OCI-M2 (cell line): ENCODE results near the gene KRT76.
"Not testable (repeated sequence)": the region's sequence is repeated elsewhere in the genome, so short reads cannot be mapped to it uniquely, and the experiment has no call there.

Experiments
- DNase-seq: peaks from one replicate; lab custom pipeline; 2025; ENCODE audit not compliant: unreplicated experiment; lab: John Stamatoyannopoulos, UW

Gene KRT76

GRCh38 chr12:52765702-52766101, 11.4 kb downstream of the KRT76 start:
- DNase-seq, result no peak

- no peak for DNase-seq
Measured at GRCh38 chr12:52763991-52764390, 13.2 kb downstream of the KRT76 start.

DNA sequence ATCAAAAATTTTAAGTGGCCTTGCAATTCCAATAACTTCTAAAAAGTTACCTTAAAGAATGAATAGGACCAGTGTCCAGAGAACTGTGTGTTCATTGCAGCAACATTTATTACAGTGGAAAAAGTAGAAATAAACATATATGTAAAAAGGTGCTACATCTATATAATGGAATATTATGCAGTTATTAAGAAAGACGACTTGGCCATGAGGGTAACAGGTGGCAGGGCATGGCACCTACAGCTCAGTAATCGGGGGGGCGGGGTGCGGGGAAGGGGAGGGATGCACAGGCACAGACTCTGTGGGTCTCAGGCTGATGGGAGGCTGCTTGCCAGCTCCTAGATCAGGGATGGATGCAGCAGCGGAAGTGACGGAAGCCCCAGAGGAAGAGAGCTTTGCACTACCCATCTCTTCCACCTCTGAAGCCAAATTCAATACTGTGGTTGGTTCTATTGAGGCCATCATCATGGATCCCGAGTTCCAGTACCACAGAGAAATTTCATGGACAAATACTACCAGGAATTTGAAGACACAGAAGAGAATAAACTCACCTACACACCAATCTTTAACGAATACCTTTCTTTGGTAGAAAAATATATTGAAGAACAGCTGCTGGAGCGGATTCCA, 14.0 kb downstream of the KRT76 start:
- DNase-seq, result no peak

- DNase-seq, result no peak
Measured at GRCh38 chr12:52761802-52762201, 15.3 kb downstream of the KRT76 start.

GRCh38 chr12:52761218-52761617, 15.9 kb downstream of the KRT76 start:
- DNase-seq, result not testable (repeated sequence)

- DNase-seq, result no peak
Measured at GRCh38 chr12:52760623-52761022, 16.5 kb downstream of the KRT76 start.

- no peak for DNase-seq
Measured at GRCh38 chr12:52759695-52760094, 17.4 kb downstream of the KRT76 start.

DNA sequence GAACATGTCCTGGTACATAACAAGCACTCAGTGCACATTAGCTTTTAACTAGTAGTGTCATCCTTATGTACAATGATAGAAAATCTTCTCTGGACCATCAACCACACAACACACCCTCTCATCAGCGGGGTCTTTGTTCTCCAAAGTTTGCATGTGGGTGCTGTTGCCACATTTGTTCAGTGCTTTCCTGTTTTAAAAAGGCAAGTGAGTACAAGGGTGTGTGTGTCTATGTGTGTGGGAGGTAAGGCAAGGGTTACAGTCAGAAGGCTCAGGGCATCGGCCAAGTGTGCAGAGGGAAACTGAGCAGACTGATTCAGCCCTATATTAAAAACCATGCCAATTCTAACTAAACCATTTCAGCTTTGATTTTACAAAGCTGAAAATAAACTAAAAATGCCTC, 17.9 kb downstream of the KRT76 start:
- DNase-seq, result no peak

- DNase-seq, result no peak
Measured at GRCh38 chr12:52757449-52758176, 19.5 kb downstream of the KRT76 start.

- DNase-seq, result no peak
Measured at GRCh38 chr12:52756281-52756960, 20.7 kb downstream of the KRT76 start.

- DNase-seq, result no peak
Measured at GRCh38 chr12:52755533-52755932, 21.6 kb downstream of the KRT76 start.

- DNase-seq, result no peak
Measured at GRCh38 chr12:52754135-52754534, 23.0 kb downstream of the KRT76 start.

GRCh38 chr12:52753283-52753682, 23.9 kb downstream of the KRT76 start:
- DNase-seq, result no peak

DNA sequence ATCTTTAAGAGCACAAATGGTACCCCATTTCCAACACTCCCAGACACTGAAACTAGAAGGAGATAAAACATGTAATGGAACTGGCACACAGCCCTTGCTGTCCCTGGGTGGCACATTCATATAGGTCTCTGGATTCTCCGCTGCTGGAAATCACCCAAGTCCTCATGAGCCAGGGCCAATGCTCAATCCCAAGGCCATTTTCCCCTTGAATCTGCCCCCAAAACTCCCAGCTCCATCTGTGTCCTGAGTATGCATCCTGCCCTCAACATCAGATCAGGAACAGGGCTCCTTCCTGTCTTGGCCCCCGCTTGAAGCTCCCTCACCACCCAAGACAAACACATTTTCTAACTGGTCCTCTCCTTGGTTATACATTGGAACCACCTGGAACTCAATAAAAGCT, 24.6 kb downstream of the KRT76 start:
- no peak for DNase-seq

DNA sequence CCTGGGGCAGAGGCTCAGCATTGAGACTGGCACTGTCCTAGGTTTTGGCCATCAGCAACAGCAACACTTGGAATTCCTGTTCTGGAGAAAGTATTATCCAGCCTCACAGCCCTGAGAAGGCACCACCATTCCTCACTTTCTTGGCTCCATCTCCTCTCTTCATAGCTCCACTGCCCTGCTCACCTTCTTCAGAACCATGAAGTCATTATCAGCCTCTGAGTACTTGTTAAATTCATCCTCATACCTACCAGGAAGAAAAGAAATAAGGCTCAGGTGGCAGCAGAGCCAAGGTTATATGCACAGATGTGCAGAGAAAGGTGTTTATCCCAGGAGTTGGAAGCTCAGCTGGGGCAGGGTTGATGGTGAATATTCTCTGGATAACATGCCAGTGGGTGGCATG, 25.4 kb downstream of the KRT76 start:
- DNase-seq, result no peak

- not testable (repeated sequence) for DNase-seq
Measured at GRCh38 chr12:52750532-52750931, 26.6 kb downstream of the KRT76 start.

DNA sequence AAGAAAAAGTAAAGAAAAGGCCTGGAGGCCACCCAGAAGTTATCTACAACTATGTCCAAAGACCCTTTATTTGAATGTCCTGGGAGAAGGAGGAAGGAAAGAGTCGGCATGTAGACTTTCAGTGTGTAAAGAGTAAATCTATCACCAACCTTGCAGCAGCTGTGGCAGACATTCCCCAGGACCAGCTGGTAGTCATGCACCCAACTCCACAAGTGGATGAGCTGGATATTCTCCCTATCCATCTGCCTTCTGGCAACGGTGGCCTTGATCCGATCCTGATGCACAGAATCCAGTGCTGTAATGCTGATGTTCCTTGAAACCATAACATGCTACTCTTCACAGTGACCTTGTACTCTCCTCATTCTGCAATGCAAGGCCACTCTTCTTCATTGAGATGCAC, 27.3 kb downstream of the KRT76 start:
- DNase-seq, result no peak

GRCh38 chr12:52748578-52748977, 28.6 kb downstream of the KRT76 start:
- no peak for DNase-seq

- DNase-seq, result no peak
Measured at GRCh38 chr12:52745554-52745953, 31.6 kb downstream of the KRT76 start.

DNA sequence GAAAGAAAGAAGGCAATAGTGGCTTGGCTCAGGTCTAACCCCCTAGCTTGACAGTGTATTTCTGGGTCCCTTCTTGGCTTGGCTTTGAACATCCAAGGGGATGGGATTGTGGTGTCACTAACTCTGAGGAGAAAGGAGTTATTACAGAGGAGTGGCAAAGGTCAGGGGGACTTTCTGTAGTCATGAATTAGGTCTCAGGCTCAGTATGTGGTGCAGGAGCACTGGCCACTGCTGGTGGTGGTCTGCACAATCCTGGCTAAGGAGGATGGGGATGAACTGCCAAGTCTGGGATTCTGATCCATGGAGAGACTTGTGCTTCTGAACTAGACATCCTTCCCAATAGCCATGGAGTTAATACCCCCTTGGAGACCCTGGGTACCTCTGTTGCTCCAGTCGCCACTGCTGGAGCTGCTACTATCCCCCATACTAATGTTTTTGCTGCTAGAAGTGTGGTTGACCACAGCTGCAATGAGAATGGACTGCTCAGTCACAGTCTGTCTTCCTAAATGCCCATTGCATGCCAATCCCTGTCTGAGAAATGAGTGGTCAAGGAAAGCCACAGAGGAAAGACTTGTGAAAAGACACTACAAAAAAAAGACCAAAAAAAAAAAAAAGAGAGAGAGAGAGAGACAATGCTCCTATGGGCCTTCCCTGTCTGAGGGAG, 32.5 kb downstream of the KRT76 start:
- no peak for DNase-seq

DNA sequence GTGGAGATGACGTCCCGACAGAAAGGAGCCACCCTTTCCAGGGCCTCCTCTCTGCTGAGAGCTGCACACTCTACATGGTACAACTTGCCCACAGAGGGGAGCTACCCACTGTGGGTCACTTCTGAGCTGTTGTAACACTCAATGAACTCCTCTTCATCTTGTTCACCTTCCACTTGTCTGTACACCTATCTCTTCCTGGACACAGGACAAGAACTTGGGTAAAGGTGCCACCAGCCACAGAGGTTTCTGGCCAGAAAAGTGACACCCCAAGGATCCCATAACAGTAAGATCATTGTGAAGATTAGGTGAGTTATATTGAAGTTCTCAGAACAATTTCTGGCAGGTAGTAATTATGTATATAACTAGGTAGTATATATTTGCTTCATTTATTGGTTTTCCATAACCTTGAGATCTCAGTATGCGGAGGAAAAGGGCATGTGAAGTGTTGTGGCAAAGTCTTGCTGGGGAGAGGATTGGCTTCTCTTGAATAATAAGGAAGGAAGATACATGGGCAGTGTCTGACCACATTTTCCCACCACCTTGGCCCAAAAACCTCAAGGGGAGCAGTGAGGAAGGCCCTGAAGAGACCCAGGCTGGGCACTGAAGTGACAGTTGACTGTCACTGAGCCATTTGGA, 34.2 kb downstream of the KRT76 start:
- DNase-seq, result no peak
